HUES6 (cell line): Measurements from ENCODE around the gene CLIC4.

ENCODE experiments used
- H3K27ac ChIP-seq: 2 replicates; pipeline ENCODE4 v1.7.0; 2013; ENCODE audit warnings: low read depth, mild to moderate bottlenecking, low read length, inconsistent platforms
- H3K27me3 ChIP-seq: 2 replicates; pipeline ENCODE4 v1.6.1; 2013; ENCODE audit warnings: low read length; ENCODE audit not compliant: control insufficient read depth, insufficient read depth
- H3K36me3 ChIP-seq: 2 replicates; pipeline ENCODE4 v1.6.1; 2013; ENCODE audit warnings: low read length; ENCODE audit not compliant: control insufficient read depth, insufficient read depth
- H3K4me1 ChIP-seq: 2 replicates; pipeline ENCODE4 v1.6.1; 2013; ENCODE audit warnings: low read length; ENCODE audit not compliant: control insufficient read depth, insufficient read depth
- H3K4me3 ChIP-seq: 2 replicates; pipeline ENCODE4 v1.5.1; 2013; ENCODE audit warnings: low read depth, low read length
- H3K9ac ChIP-seq: one replicate; pipeline ENCODE4 v1.6.1; 2013; ENCODE audit warnings: mild to moderate bottlenecking, low read length
- H3K9me3 ChIP-seq: 2 replicates; pipeline ENCODE4 v1.6.1; 2013; ENCODE audit warnings: low read depth, low read length; ENCODE audit not compliant: control insufficient read depth, insufficient read depth

Gene CLIC4

DNA sequence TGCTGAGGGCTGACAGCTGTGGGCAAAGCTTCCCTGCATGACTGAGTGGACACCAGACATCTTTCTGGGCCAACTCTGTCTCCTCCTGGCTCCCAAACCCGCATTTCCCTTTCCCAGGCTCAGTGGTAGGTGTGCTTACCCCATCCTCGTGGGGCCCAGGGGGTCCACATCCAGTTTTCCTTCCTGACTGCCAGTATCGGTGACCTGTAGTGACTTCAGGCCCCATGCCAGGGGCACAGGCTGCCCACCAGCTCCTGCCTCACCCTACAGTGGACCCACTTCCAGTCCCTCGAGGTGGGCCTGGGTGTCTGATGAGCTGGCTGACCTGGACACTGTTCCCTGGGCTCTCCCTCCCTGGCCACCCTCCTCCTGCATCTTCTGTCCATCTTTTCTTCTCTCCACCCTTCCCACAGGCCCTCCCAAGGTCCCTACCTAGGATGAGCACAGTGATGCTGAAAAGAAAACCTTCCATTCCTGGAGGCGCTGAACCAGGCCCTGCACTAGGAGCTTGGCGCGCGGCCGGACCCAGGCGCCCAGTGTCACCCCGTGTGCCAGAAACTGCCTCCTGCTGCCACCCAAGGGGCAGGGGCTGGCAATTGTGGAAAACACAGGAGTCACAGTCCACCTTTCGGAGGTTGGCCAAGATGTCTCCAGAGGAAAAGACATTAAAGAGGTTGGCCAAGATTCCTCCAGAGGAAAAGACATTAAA is 117.7 kb downstream of the CLIC4 start:
- Histone ChIP-seq H3K27ac (no peak overlapping the region), H3K9me3 (no peaks in the 10 kb centered on the region), H3K4me1 (peaks cover 19% of the 10 kb centered on the region), H3K27me3 (no peaks in the 10 kb centered on the region), H3K9ac (no peak overlapping the region), H3K4me3 (no peak overlapping the region), H3K36me3 (no peaks in the 10 kb centered on the region)

DNA sequence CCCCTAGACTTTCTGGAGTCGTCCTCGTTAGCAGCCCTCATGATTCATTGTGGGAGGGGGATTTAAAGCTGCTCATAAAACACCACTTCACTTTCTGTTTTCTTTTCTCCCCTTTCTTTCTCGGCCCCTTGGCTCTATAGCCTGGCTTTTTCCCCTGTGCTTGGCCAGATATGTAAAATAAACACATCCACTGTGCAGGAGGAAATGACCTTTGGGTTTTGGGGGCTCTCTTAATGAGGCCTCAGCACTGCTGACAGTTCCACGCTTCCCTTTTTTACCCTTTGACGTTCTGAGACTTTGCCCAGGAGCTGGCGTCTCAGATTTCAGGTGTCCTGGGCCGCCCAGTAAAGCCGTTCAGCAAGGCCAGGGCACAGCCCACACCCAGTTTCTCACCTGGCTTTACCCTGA is 119.1 kb downstream of the CLIC4 start:
- Histone ChIP-seq H3K4me1 (peaks cover 19% of the 10 kb centered on the region), H3K36me3 (no peaks in the 10 kb centered on the region), H3K27ac (no peak overlapping the region), H3K9me3 (no peaks in the 10 kb centered on the region), H3K4me3 (no peak overlapping the region), H3K27me3 (no peaks in the 10 kb centered on the region), H3K9ac (no peak overlapping the region)

DNA sequence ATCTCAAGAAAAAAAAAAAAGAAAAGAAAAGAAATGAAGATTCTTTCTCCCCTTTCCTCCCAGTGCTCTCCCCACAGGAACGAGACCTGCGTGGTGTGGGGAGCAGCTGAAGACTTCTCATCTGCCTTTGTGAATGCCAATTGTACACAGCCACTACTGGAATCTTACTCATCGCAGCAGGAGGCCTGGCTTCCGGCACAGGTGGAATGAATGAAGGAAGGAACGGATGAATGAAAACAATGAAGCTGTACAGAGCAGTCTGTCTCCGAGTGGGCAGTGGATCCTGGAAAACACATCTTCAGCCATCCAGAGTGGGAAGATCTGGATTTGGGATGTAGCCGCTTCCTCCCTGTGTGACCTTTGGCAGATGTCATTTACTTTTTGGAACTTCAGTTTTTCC is 119.9 kb downstream of the CLIC4 start:
- no peaks in the 10 kb centered on the region for H3K27me3 ChIP-seq
- H3K4me1 ChIP-seq, result peaks cover 19% of the 10 kb centered on the region
- H3K36me3 ChIP-seq, result no peaks in the 10 kb centered on the region
- no peak overlapping the region for H3K9ac ChIP-seq
- no peak overlapping the region for H3K27ac ChIP-seq
- H3K9me3 ChIP-seq, result no peaks in the 10 kb centered on the region
- no peak overlapping the region for H3K4me3 ChIP-seq

DNA sequence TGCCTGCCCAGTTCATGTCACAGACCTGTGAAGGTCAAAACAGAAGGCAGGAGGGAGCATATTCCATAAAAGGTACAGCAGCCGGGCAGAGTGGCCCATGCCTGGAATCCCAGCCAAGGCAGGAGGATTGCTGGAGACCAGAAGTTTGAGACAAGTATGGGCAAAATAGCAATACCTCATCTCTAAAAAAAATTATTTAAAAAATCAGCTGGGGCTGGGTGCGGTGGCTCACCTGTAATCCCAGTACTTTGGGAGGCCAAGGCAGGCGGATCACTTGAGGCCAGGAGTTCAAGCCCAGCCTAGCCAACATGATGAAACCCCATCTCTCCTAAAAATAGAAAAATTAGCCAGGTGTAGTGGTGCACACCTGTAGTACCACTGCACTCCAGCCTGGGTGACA is 120.3 kb downstream of the CLIC4 start:
- H3K27me3 ChIP-seq, result no peaks in the 10 kb centered on the region
- H3K4me1 ChIP-seq, result peaks cover 19% of the 10 kb centered on the region
- no peak overlapping the region for H3K4me3 ChIP-seq
- no peak overlapping the region for H3K27ac ChIP-seq
- H3K36me3 ChIP-seq, result no peaks in the 10 kb centered on the region
- H3K9ac ChIP-seq, result no peak overlapping the region
- H3K9me3 ChIP-seq, result no peaks in the 10 kb centered on the region

DNA sequence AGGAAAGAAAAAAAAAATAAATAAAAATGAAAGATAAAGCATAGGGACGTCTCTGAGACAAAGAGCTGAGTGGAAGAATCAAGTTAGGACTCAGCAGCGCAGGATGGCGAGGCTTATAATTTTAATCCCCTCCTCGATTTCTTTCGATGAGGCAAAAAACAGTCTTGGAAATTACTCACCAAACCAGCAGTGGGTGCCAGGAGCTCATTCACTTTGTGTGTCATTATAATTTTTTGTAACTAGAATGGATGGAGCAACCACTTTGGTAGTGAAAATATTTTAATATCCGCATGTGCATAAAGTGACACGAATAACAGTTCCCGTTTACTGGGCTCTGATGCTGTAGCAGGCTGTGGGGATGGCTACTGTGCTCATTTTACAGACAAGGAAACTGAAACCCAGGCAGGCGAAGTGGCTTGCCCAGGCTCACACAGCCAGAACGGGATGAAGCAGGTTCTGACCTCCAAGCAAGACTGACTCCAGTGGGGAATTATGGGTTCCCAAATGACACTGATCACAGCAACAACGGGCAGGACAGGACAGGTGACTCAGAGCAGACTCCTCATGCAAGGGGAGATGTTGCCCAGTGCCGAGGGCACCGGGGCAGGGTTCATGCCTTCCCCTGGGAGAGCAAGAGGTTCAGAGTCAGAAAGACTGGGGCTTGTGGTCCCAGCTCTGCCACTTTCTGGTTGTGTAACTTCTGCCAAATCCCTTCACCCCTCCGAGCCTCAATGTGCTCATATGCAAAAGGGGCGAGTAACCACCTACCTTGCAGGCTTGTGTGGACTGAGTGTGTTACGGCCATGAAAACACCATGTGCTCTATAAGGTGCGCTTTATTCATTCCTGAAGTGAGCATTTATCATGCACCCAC is 121.2 kb downstream of the CLIC4 start:
- Histone ChIP-seq H3K27ac (no peak overlapping the region), H3K4me3 (no peak overlapping the region), H3K9ac (no peak overlapping the region), H3K4me1 (peaks cover 19% of the 10 kb centered on the region), H3K36me3 (no peaks in the 10 kb centered on the region), H3K9me3 (no peaks in the 10 kb centered on the region), H3K27me3 (no peaks in the 10 kb centered on the region)

DNA sequence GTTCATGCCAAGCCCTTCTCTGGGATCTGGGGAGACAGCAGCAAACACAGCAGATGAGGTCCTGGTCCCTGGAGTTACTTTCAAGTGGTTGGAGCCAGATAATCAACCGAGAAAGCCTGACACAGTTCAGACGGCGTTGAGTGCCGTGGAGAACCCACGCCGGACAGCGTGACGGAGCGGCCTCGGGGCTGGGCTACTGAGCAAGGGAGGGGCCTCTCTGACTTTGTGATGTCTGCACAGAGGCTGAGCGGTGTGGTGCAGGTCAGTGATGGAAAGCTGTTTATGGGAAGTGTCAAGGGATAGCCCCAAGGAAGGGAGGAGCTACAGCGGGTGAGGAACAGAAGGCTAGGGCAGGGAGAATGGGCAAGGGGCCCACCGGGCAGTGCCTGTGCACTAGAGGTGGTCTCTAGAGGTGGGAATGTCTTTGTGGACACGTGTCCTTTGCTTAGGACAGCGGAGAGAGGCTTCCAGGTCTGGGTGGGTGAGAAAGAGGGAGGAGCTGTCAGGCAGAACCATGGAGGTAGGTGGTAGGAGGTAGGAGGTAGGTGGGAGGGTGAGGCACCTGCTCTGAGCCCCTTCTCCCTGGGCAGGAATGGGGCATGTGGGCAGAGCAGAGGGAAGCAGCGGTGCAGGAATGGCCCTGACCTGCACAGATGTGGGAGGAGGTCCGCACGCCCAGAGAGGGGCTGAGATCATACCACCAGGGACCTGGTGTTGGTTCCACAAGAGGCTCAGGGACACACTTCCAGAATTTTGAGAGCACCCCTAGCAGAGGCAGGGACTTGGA is 122.0 kb downstream of the CLIC4 start:
- no peaks in the 10 kb centered on the region for H3K36me3 ChIP-seq
- peaks cover 16% of the 10 kb centered on the region for H3K4me1 ChIP-seq
- H3K27ac ChIP-seq, result no peak overlapping the region
- no peak overlapping the region for H3K9ac ChIP-seq
- H3K4me3 ChIP-seq, result no peak overlapping the region
- H3K27me3 ChIP-seq, result no peaks in the 10 kb centered on the region
- no peaks in the 10 kb centered on the region for H3K9me3 ChIP-seq

DNA sequence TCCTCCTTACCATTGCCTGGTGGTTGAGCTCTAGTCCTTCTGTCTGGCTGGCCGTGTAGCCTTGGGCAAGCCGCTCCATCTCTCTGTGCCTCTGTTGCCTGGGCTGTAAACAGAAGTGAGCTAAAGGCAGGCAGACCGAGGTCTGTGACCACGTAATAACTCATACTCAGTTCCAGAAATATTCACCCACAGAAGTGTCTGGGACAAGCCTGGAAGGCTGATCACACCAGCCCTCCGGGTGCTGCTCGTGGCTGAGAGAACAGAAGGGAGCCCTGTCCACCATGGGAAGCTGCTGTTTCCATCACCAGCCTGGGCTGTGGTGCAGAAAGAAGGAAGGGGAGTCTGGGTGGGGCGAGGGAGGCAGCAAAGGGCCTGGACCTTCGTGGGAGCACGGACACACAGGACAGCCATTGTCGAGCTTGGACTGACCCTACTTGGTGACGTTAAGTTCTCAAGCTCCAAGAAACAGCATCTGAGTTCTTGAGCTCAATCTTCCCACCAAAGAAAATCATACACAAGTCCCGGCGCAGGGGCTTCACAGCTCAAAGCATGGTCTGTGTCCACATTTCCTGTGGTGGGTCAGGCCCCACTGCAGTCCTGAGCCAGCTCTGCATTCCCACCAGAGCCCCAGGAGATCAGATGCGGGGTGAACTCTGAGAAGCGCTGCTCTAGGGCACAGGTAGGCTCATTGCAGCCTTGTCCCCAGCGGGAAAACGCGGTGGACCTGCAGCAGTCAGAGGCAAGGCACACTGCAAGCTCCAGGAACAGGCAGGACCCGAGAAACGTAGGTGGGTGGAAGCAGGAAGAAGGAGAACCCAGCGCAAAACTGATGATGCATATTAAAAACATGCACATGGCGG is 123.0 kb downstream of the CLIC4 start:
- Histone ChIP-seq H3K9ac (no peak overlapping the region), H3K36me3 (no peaks in the 10 kb centered on the region), H3K4me1 (peaks cover 8% of the 10 kb centered on the region; the same call in 1 of the 2 replicates), H3K9me3 (no peaks in the 10 kb centered on the region), H3K27ac (no peak overlapping the region), H3K4me3 (no peak overlapping the region), H3K27me3 (no peaks in the 10 kb centered on the region)

DNA sequence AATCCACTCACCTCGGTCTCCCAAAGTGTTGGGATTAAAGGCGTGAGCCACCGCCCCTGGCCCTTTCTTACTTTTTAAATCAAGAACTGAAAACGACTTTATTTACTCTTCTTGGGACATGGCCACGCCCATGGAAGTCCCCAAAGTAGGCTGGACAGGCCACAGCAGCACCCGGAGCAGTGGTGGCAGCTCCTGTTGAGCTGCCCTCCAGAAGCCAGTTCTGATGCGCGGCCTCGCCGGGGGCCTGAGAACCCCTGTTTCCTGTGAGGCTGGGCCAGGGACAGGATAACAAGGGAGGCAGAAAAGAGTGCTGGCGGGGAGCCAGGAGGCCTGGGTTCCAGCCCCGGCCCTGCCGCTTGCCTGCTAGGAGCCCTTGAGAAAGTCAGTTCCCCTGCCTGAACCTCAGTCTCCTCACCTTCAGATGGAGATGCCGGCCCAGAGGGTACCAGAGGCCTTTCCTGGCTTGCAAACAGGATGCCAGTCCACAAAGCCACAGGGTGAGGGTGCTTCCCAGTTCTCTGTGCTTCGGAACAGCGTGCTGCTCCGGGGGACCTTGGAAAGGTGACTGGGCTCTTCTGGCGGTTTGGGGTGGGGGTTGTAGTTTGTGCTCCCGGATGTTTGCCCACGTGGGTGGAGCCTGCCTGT is 125.4 kb downstream of the CLIC4 start:
- H3K9me3 ChIP-seq, result no peaks in the 10 kb centered on the region
- no peak overlapping the region for H3K27ac ChIP-seq
- H3K4me1 ChIP-seq, result peaks cover 10% of the 10 kb centered on the region
- no peak overlapping the region for H3K4me3 ChIP-seq
- H3K27me3 ChIP-seq, result no peaks in the 10 kb centered on the region
- H3K9ac ChIP-seq, result no peak overlapping the region
- H3K36me3 ChIP-seq, result no peaks in the 10 kb centered on the region

DNA sequence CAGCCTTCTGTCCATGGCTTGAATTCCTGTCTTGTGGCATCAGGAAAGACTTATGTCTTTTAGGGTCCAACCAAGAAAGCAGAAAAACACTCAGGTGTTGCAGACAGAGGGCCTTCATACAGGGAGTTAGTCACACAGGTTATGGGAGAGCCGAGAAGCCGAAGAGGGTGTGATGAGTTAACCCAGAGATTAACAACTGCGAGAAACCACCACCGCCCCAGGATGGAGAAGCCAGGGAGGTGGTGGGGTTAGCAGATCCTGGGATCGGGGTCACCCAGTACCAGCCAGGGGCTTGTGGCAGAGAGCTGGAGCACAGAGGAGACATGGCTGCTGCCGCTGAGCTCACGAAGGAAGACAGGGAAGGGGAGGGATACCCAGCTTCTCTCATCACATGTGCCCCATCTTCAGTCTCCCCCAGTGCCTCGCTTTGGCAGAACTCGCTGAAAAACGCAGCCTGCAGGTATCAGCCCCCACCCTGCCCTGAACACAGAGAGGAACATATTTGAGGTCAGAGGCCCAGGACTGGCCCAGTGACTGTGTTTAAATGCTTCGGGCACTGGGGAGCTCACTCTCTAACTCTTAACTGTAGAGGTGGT is 126.2 kb downstream of the CLIC4 start:
- Histone ChIP-seq H3K27me3 (no peaks in the 10 kb centered on the region), H3K27ac (no peak overlapping the region), H3K4me1 (peaks cover 16% of the 10 kb centered on the region), H3K4me3 (no peak overlapping the region), H3K36me3 (no peaks in the 10 kb centered on the region), H3K9me3 (no peaks in the 10 kb centered on the region), H3K9ac (no peak overlapping the region)
